Ovary (tissue), 3 donors: ENCODE results near the gene ZRSR2.

Experiments
- POLR2A ChIP-seq: fragments of 450-650 bp; IDR thresholded peaks from one replicate; pipeline ENCODE4 v1.6.1; 2017; ENCODE audit warnings: antibody characterized with exemption, mild to moderate bottlenecking, moderate library complexity
- TF ChIP-seq, protein P1 (sequence below), 3 donors: fragments of 450-650 bp in 2 of 3; fragments of 200-600 bp in 1 of 3; IDR thresholded peaks; one replicate each; pipeline versions ENCODE4 v1.5.1 to v1.8.0; 2016 to 2022; ENCODE audit warnings: antibody characterized with exemption in 3 of 3, mild to moderate bottlenecking in 1 of 3
- donor health status: DM: no; HTN: no; CAD: no.

DNA sequence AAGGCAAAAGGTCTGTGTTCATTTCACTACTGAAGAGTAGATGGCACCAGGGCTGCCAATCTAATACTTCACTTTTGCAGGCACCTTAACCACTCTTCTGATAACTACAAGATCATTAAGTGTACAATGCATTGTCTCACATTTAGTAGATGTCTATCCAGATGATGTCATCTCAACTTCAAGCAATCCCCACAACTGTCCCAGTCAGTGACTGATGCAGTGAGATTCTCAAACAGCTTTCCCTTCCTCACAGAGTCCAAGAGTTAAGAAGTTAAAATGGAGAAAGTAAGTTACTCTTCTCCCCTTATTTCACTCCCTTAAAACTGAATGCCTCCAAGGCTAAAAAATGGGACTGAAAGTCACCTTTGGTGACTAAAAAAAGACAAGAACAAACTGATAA is 53.7 kb downstream of the ZRSR2 start:
- TF ChIP-seq, protein P1, sequence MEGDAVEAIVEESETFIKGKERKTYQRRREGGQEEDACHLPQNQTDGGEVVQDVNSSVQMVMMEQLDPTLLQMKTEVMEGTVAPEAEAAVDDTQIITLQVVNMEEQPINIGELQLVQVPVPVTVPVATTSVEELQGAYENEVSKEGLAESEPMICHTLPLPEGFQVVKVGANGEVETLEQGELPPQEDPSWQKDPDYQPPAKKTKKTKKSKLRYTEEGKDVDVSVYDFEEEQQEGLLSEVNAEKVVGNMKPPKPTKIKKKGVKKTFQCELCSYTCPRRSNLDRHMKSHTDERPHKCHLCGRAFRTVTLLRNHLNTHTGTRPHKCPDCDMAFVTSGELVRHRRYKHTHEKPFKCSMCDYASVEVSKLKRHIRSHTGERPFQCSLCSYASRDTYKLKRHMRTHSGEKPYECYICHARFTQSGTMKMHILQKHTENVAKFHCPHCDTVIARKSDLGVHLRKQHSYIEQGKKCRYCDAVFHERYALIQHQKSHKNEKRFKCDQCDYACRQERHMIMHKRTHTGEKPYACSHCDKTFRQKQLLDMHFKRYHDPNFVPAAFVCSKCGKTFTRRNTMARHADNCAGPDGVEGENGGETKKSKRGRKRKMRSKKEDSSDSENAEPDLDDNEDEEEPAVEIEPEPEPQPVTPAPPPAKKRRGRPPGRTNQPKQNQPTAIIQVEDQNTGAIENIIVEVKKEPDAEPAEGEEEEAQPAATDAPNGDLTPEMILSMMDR (IDR thresholded peaks at IDR 0.05), result no peak
- TF ChIP-seq POLR2A, result no peak
